ENCODE data around the gene NRDE2.

NRDE2 gene

DNA sequence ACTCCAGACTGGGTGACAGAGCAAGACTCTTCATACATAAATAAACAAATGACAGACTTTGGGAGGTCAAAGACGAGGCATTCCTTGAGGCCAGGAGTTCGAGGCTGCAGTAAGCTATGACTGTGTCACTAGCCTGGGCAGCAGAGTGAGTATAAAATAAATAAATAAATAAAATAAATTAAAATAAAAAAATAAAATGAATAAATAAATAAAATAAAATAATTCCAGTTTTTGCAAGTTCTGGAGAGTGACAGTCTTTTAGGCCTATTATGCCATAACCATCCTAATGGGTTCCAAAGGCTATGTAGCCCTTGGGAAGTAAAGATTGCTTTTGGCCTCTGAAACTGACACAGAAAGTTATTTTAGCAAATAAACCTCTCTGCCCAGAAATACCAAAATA lies 16.5 kb upstream of the NRDE2 start:
- no peak for TF ChIP-seq CTCF (IDR thresholded peaks at IDR 0.05; ENCODE audit: low read length)
- TF ChIP-seq EZH2 (optimal IDR thresholded peaks at IDR 0.05; ENCODE audit: low read depth, low read length) = no peak
- TF ChIP-seq EZH2phosphoT487 (IDR thresholded peaks at IDR 0.05; ENCODE audit: low read length) = no peak
- no peaks in the 10 kb centered on the region for H3K9me3 ChIP-seq (replicated peaks; ENCODE audit: insufficient read depth, low read length)
- H3K4me3 ChIP-seq (ENCODE audit: low read length) = no peak overlapping the region
- no peaks in the 10 kb centered on the region for H4K20me1 ChIP-seq (ENCODE audit: insufficient read depth, low read length)
- H2AFZ ChIP-seq (ENCODE audit: low read length) = no peak overlapping the region
- no peaks in the 10 kb centered on the region for H3K36me3 ChIP-seq (replicated peaks; ENCODE audit: insufficient read depth, low read length)
- DNase-seq = no peak
- H3K9ac ChIP-seq (ENCODE audit: low read length) = no peak overlapping the region
- no peaks in the 10 kb centered on the region for H3K27me3 ChIP-seq (replicated peaks; ENCODE audit: insufficient read depth, low read length)
- no peak overlapping the region for H3K4me2 ChIP-seq (ENCODE audit: low read depth, low read length)
- H3K27ac ChIP-seq (ENCODE audit: low read length) = no peak overlapping the region
- H3K4me1 ChIP-seq (ENCODE audit: low read length) = no peaks in the 10 kb centered on the region
- H3F3A ChIP-seq (ENCODE audit: insufficient read depth, low read length) = no peaks in the 10 kb centered on the region
- no peaks in the 10 kb centered on the region for H3K9me2 ChIP-seq (replicated peaks; ENCODE audit: insufficient read depth, low read length)
- no peaks in the 10 kb centered on the region for H3K79me2 ChIP-seq (ENCODE audit: low read length)

DNA sequence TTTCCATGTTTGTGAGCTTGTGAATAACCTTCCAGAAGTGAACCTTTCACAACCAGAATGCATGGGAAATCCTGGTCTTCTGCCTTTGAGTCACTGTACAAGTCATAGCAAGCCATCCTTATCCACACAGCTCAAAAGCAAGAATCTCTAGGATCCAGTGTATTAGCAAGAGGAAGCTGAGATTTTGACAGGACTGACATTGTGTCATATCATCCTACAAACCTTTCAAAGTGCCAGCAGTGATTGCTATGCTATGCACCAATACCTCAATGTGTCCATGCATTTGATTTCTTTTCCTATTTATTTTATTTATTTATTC lies 13.5 kb upstream of the NRDE2 start:
- Histone ChIP-seq H3K4me2 (ENCODE audit: low read depth, low read length) (no peak overlapping the region), H4K20me1 (ENCODE audit: insufficient read depth, low read length) (no peaks in the 10 kb centered on the region), H3K9ac (ENCODE audit: low read length) (no peak overlapping the region), H3K27me3 (replicated peaks; ENCODE audit: insufficient read depth, low read length) (no peaks in the 10 kb centered on the region), H3K9me3 (replicated peaks; ENCODE audit: insufficient read depth, low read length) (no peaks in the 10 kb centered on the region), H2AFZ (ENCODE audit: low read length) (no peak overlapping the region), H3F3A (ENCODE audit: insufficient read depth, low read length) (no peaks in the 10 kb centered on the region), H3K4me1 (ENCODE audit: low read length) (no peaks in the 10 kb centered on the region), H3K4me3 (ENCODE audit: low read length) (no peak overlapping the region), H3K27ac (ENCODE audit: low read length) (no peak overlapping the region), H3K9me2 (replicated peaks; ENCODE audit: insufficient read depth, low read length) (no peaks in the 10 kb centered on the region), H3K36me3 (replicated peaks; ENCODE audit: insufficient read depth, low read length) (no peaks in the 10 kb centered on the region), H3K79me2 (ENCODE audit: low read length) (no peaks in the 10 kb centered on the region)
- TF ChIP-seq EZH2 (optimal IDR thresholded peaks at IDR 0.05; ENCODE audit: low read depth, low read length) (no peak), CTCF (IDR thresholded peaks at IDR 0.05; ENCODE audit: low read length) (no peak), EZH2phosphoT487 (IDR thresholded peaks at IDR 0.05; ENCODE audit: low read length) (no peak)
- no peak for DNase-seq

DNA sequence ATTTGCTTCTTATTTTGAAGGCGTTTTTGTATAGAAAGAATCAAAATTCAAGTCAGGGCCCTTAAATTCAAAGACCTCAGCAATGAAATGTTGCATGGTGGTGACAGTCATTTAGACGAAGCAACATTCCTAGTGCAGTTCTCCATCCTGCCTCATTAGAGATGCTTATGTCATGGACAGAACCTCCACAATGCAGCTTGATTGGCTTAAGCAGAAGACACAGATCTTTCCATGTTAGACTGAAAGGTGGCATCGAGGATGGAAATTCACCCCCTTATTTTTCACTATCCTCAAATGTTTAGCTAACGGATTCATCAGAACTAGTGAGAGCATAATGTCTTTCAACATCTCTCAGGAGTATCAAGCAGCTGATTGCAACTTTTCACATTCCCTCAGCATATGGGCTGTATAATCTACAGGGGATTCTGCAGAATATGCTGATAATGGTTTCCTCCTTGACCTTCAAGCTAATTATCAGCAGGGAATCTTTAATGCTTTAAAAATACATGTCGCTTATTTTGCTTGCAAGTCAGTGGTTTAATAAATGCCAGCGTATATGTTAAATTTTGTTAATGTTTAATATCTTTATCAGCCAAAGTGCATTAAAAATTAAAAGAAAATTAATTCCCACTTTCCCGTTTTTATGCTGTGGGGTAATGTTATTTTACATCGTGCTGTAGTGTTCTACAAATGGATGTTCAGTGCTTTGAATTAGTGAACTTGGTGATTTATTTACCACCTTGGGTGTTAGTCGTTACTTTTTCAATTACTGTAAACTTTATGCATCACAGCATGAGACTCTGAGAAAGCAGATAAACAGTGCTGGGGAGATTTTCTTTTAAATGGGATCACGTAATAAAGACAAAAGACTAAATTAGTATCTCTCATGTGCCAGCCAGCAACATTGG lies 12.8 kb upstream of the NRDE2 start:
- Histone ChIP-seq H3K27ac (ENCODE audit: low read length) (no peak overlapping the region), H3K36me3 (replicated peaks; ENCODE audit: insufficient read depth, low read length) (no peaks in the 10 kb centered on the region), H3K4me1 (ENCODE audit: low read length) (no peaks in the 10 kb centered on the region), H3K4me2 (ENCODE audit: low read depth, low read length) (no peak overlapping the region), H3K9me2 (replicated peaks; ENCODE audit: insufficient read depth, low read length) (no peaks in the 10 kb centered on the region), H2AFZ (ENCODE audit: low read length) (no peak overlapping the region), H3F3A (ENCODE audit: insufficient read depth, low read length) (no peaks in the 10 kb centered on the region), H3K4me3 (ENCODE audit: low read length) (no peak overlapping the region), H3K9me3 (replicated peaks; ENCODE audit: insufficient read depth, low read length) (no peaks in the 10 kb centered on the region), H3K79me2 (ENCODE audit: low read length) (no peaks in the 10 kb centered on the region), H3K9ac (ENCODE audit: low read length) (no peak overlapping the region), H3K27me3 (replicated peaks; ENCODE audit: insufficient read depth, low read length) (no peaks in the 10 kb centered on the region), H4K20me1 (ENCODE audit: insufficient read depth, low read length) (no peaks in the 10 kb centered on the region)
- DNase-seq = no peak
- TF ChIP-seq CTCF (IDR thresholded peaks at IDR 0.05; ENCODE audit: low read length) = no peak

All from MM.1S (cell line).